ENCODE data around the gene WDR45B.

Gene WDR45B

DNA sequence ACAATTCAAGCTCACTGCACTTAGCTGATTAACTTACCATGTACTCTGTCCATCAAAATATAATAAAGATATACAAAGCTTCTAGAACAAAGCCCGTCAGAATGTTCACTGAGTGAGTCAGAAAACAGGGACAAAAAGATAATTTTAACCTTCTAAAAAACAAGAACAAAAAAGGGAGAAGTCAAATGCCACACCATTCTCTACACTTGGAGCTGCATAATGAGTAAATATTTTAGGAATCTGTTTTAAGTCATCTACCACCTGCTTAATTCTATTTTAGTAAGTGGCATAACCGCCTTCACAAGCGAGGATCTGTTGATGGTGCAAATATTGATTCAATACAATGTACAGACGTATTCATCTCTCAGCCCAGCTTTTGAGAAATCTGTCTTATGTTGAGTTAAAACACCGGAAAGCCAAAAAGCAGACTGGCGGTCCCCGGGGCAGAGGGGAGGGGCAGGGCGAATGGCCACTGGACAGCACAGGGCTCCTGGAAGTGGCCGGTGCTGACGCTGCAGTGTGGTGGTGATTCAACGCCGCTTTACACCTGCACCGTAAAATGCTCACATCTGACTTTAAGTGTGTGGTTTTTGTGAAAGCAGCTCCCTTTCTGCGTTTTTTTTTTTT lies 30.1 kb upstream of the WDR45B start:
- H3K4me3 ChIP-seq (ENCODE audit: low read depth, low read length) = no peak overlapping the region
- TF ChIP-seq CTCF (conservative IDR thresholded peaks at IDR 0.05; ENCODE audit: low read depth, low read length) = no peak
- DNase-seq (ENCODE audit: low read depth) = no peak

GRCh38 chr17:82677353-82677925 lies 29.2 kb upstream of the WDR45B start:
- TF ChIP-seq CTCF (conservative IDR thresholded peaks at IDR 0.05; ENCODE audit: low read depth, low read length) = no peak
- no peak for DNase-seq (ENCODE audit: low read depth)
- H3K4me3 ChIP-seq (ENCODE audit: low read depth, low read length) = no peak overlapping the region

- DNase-seq (ENCODE audit: low read depth) = no peak
- no peak for TF ChIP-seq CTCF (conservative IDR thresholded peaks at IDR 0.05; ENCODE audit: low read depth, low read length)
- H3K4me3 ChIP-seq (ENCODE audit: low read depth, low read length) = no peak overlapping the region
These were observed 27.4 kb upstream of the WDR45B start for GRCh38 chr17:82675476-82676245.

DNA sequence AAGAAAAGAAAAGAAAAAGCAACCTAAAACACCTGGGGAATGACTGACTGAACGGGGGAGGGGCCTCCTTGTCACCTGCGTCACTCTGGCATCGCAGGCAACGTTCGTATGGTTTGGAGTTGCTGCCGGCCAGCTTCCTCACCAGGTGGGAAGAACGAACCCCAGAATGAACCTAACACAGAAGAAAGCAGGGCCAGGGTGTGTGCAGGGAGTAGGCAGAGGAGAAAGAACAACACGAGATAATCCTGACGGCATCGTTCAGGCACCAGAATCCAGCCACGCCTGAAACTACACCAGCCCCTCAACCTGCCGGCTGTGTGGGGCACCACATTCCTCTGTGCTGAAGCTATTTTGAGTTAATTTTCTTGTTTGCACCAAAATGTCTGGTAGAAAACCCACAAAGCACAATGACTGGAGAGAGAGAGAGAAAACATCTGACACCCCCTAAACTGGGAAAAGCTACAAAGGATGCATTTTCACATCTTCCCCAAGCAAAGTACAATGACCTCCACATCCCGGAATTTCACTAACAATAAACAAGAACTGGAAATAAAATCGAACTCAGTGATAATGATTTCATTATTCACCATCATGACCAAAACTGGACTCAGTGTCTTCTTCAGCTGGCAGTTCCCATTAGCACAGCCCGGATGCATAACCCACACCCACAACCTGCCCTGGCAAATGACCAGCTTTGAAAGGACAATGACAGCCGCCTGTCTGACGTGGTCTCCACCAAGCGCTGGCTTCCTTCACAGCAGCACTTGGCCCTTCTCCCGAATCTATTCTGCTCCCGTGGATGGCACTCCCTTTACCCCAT lies 26.6 kb upstream of the WDR45B start:
- H3K4me3 ChIP-seq (ENCODE audit: low read depth, low read length) = no peak overlapping the region
- TF ChIP-seq CTCF (conservative IDR thresholded peaks at IDR 0.05; ENCODE audit: low read depth, low read length) = no peak
- DNase-seq (ENCODE audit: low read depth) = no peak

DNA sequence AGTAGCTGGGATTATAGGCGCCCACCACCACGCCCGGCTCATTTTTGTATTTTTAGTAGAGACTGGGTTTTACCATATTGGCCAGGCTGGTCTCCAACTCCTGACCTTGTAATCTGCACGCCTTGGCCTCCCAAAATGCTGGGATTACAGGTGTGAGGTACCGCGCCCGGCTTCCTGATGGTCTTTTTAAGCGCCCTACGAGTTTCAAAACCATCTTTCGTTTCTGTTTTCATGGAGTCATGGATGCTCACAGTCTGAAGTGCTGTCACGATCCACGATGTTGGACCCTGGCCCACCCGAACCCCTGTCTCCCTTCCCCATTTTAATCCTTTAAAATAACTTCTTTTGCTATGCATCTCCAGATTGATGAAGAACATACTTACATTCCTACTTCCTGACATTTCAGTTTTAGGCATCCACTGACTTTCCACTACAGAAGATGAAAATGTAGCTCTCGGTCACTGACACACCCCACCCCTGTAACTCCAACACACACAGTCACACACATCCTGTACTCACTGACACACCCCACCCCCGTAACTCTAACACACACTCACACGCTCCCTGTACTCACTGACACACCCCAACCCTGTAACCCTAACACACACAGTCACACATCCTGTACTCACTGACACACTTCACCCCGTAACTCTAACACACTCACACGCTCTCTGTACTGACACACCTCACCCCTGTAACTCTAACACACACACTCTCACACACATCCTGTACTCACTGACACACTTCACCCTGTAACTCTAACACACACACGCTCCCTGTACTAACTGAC lies 22.6 kb upstream of the WDR45B start:
- no peak overlapping the region for H3K4me3 ChIP-seq (ENCODE audit: low read depth, low read length)
- DNase-seq (ENCODE audit: low read depth) = no peak
- TF ChIP-seq CTCF (conservative IDR thresholded peaks at IDR 0.05; ENCODE audit: low read depth, low read length) = no peak

GRCh38 chr17:82668631-82669099 lies 20.4 kb upstream of the WDR45B start:
- DNase-seq (ENCODE audit: low read depth) = peak; percentile 41
- H3K4me3 ChIP-seq (ENCODE audit: low read depth, low read length) = no peak overlapping the region
- peak; percentile 56 for TF ChIP-seq CTCF (conservative IDR thresholded peaks at IDR 0.05; ENCODE audit: low read depth, low read length)

Measured in choroid plexus epithelial cell (primary cell).